Measurements from ENCODE around the gene PEPD.

GRCh38 chr19:33404506-33405253, 116.9 kb downstream of the PEPD start:
- no peak for TF ChIP-seq POLR2A (IDR thresholded peaks at IDR 0.05; ENCODE audit: low read length)
- TF ChIP-seq GATA1 (IDR thresholded peaks at IDR 0.05; ENCODE audit: low read depth, low read length) = no peak

Measured in erythroblast (primary cell).